PC-9 (cell line): Measurements from ENCODE around the gene NFAM1. TPM values are rescaled to one million over a fixed set of nuclear protein-coding genes. Genes with fewer than 3 reads are reported as not detected.

Experiments
- BruUV-seq: library from RNA; stranded (reverse); fragments of 400-500 nt; replicated peaks from 2 replicates; lab custom pipeline; 2021; lab: Mats Ljungman, UMichigan
- CTCF ChIA-PET: fragments of 300-600 bp; sonication (Branson Sonifier 250); formaldehyde crosslinking; loops from one replicate; lab custom pipeline; 2022; ENCODE audit warnings: antibody characterized with exemption; lab: Charles Lee
- POLR2A ChIA-PET: fragments of 300-600 bp; sonication (Branson Sonifier 250); formaldehyde crosslinking; loops from one replicate; lab custom pipeline; 2022; ENCODE audit warnings: antibody characterized with exemption; ENCODE audit not compliant: unreplicated experiment; lab: Charles Lee
- DNase-seq, 2 experiments: peaks; one replicate each; pipeline versions ENCODE4 v3.0.0 to v3.0.0-alpha.2; 2015 to 2022; ENCODE audit warnings: mixed read lengths in 1 of 2
- H2AFZ ChIP-seq: fragments of 200-600 bp; sonication (generic); 2 replicates; pipeline ENCODE4 v1.8.1; 2017; ENCODE audit warnings: antibody characterized with exemption
- H3F3A ChIP-seq: fragments of 200-600 bp; sonication (generic); 2 replicates; pipeline ENCODE4 v1.8.1; 2017; ENCODE audit warnings: antibody characterized with exemption, mild to moderate bottlenecking, low read depth; ENCODE audit not compliant: insufficient read depth
- H3K27ac ChIP-seq: fragments of 200-600 bp; sonication (generic); 2 replicates; pipeline ENCODE4 v1.6.1; 2016; ENCODE audit warnings: mixed run types
- H3K27me3 ChIP-seq: fragments of 200-600 bp; sonication (generic); 2 replicates; pipeline ENCODE4 v1.6.1; 2016; ENCODE audit warnings: low read depth, mixed run types; ENCODE audit not compliant: insufficient read depth
- H3K36me3 ChIP-seq: fragments of 200-600 bp; sonication (generic); 2 replicates; pipeline ENCODE4 v1.6.1; 2016; ENCODE audit warnings: low read depth, mixed run types
- H3K4me1 ChIP-seq: fragments of 200-600 bp; sonication (generic); replicated peaks from 2 replicates; pipeline ENCODE4 v1.6.1; 2016; ENCODE audit warnings: mixed run types; ENCODE audit not compliant: insufficient read depth
- H3K4me2 ChIP-seq: fragments of 200-600 bp; sonication (generic); 2 replicates; pipeline ENCODE4 v1.6.1; 2017; ENCODE audit warnings: mixed run types
- H3K4me3 ChIP-seq: fragments of 200-600 bp; sonication (generic); 2 replicates; pipeline ENCODE4 v1.6.1; 2016; ENCODE audit warnings: mixed run types
- H3K79me2 ChIP-seq: fragments of 200-600 bp; sonication (generic); 2 replicates; pipeline ENCODE4 v1.6.1; 2017; ENCODE audit warnings: low read depth, mixed run types
- H3K9me2 ChIP-seq: fragments of 200-600 bp; sonication (generic); 2 replicates; pipeline ENCODE4 v1.8.1; 2017; ENCODE audit warnings: mild to moderate bottlenecking; ENCODE audit not compliant: insufficient read depth
- H3K9me3 ChIP-seq: fragments of 200-600 bp; sonication (generic); 2 replicates; pipeline ENCODE4 v1.8.1; 2016; ENCODE audit warnings: low read depth; ENCODE audit not compliant: insufficient read depth
- H4K20me1 ChIP-seq: fragments of 200-600 bp; sonication (generic); 2 replicates; pipeline ENCODE4 v1.8.1; 2017; ENCODE audit not compliant: insufficient read depth
- CTCF ChIP-seq: fragments of 200-600 bp; sonication (generic); conservative IDR thresholded peaks from 2 replicates; pipeline ENCODE4 v1.6.1; 2017; ENCODE audit warnings: mixed run types, antibody characterized with exemption, mild to moderate bottlenecking, moderate library complexity
- EZH2 ChIP-seq: fragments of 200-600 bp; sonication (generic); IDR thresholded peaks from 2 replicates; pipeline ENCODE4 v1.8.0; 2017; ENCODE audit warnings: antibody characterized with exemption, low read depth
- intact Hi-C: fragments of 100-400 bp; cut with micrococcal nuclease; formaldehyde crosslinking; loops from one replicate; pipeline ENCODE4 v1.10.0; 2022; ENCODE audit not compliant: unreplicated experiment
- total RNA-seq: library from RNA; stranded (reverse); gene quantifications from 2 replicates; pipeline ENCODE4 v1.2.3, GENCODE V29; 2021

NFAM1 gene
- total RNA-seq, 1 experiment from 2014 or later: not detected

GRCh38 chr22:42427167-42427566, 5.0 kb downstream of the NFAM1 start:
- Histone ChIP-seq H3K79me2 (no peaks in the 10 kb centered on the region), H3F3A (no peaks in the 10 kb centered on the region), H3K4me3 (no peak overlapping the region), H3K9me2 (no peaks in the 10 kb centered on the region), H3K4me1 (no peaks in the 10 kb centered on the region), H4K20me1 (no peaks in the 10 kb centered on the region), H3K27ac (no peak overlapping the region), H3K36me3 (no peaks in the 10 kb centered on the region), H3K27me3 (peaks cover 43% of the 10 kb centered on the region), H3K4me2 (no peak overlapping the region), H3K9me3 (no peaks in the 10 kb centered on the region), H2AFZ (no peak overlapping the region)
- TF ChIP-seq CTCF (no peak), EZH2 (no peak)
- ChIA-PET POLR2A (no interaction called here), CTCF (no interaction called here)
- no peak for DNase-seq
- no TSS peak for BruUV-seq
- intact Hi-C loops: no loop called here

DNA sequence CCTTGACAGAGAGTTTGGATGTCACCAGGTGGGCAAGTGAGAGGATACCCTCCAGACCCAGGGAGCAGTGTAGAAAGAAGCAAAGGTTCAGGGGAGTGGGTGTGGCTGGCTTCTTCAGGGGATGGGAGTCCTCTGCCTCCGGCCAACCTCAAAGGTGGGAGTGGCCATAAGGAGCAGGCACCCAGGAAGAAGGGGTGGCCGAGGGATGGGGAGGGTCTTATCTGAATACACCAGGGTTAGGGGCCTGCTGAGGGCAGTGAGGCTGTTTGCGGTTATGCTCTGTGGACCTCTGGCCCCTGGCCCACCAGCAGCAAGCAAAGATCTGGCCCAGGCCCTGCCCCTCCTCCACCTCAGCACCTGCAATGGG, 6.2 kb downstream of the NFAM1 start:
- H3K27me3 ChIP-seq: peaks cover 40% of the 10 kb centered on the region
- BruUV-seq: no TSS peak
- CTCF ChIA-PET: interaction anchor here (0.7 kb wide), 1 partner anchor 18 kb away, joined by 18 read pairs; no protein-coding TSS in a partner anchor
- no peaks in the 10 kb centered on the region for H4K20me1 ChIP-seq
- intact Hi-C loops: no loop called here
- H3F3A ChIP-seq: no peaks in the 10 kb centered on the region
- TF ChIP-seq EZH2: no peak
- TF ChIP-seq CTCF: no peak
- DNase-seq: no peak
- H3K27ac ChIP-seq: no peak overlapping the region
- no peaks in the 10 kb centered on the region for H3K9me3 ChIP-seq
- H2AFZ ChIP-seq: no peak overlapping the region
- H3K4me1 ChIP-seq: no peaks in the 10 kb centered on the region
- H3K4me2 ChIP-seq: no peak overlapping the region
- no peaks in the 10 kb centered on the region for H3K36me3 ChIP-seq
- H3K79me2 ChIP-seq: no peaks in the 10 kb centered on the region
- no peaks in the 10 kb centered on the region for H3K9me2 ChIP-seq
- POLR2A ChIA-PET: interaction anchor here (0.6 kb wide), 1 partner anchor 499 kb away, joined by 11 read pairs; no protein-coding TSS in a partner anchor
- no peak overlapping the region for H3K4me3 ChIP-seq

GRCh38 chr22:42425337-42425988, 6.7 kb downstream of the NFAM1 start:
- DNase-seq: no peak
- Histone ChIP-seq H3K4me2 (no peak overlapping the region), H3K9me2 (no peaks in the 10 kb centered on the region), H3K79me2 (no peaks in the 10 kb centered on the region), H3K4me1 (no peaks in the 10 kb centered on the region), H3K4me3 (no peak overlapping the region), H3K27ac (no peak overlapping the region), H3F3A (no peaks in the 10 kb centered on the region), H3K9me3 (no peaks in the 10 kb centered on the region), H4K20me1 (no peaks in the 10 kb centered on the region), H3K27me3 (peaks cover 37% of the 10 kb centered on the region), H3K36me3 (no peaks in the 10 kb centered on the region), H2AFZ (no peak overlapping the region)
- ChIA-PET CTCF (interaction anchor here (0.6 to 0.7 kb wide), 2 partner anchors 19 to 62 kb away, joined by 4 to 18 read pairs; no protein-coding TSS in a partner anchor), POLR2A (interaction anchor here (0.6 kb wide), 1 partner anchor 498 kb away, joined by 11 read pairs; no protein-coding TSS in a partner anchor)
- TF ChIP-seq CTCF (no peak), EZH2 (no peak)
- no TSS peak for BruUV-seq
- intact Hi-C loops: no loop called here
